Adrenal gland (tissue), 5 donors: Measurements from ENCODE around the gene ST3GAL3.

ENCODE experiments used
- CTCF ChIP-seq, 6 experiments: fragments of 450-650 bp in 4 of 6; fragments of 200-600 bp in 2 of 6; sonication (generic) in 1 of 6; IDR thresholded peaks; 1 replicate in 5 of 6; 2 replicates in 1 of 6; pipeline versions ENCODE4 v1.5.1 to v1.8.0; 2016 to 2021; ENCODE audit warnings: antibody characterized with exemption in 6 of 6, mild to moderate bottlenecking in 2 of 6, moderate library complexity in 1 of 6
- POLR2A ChIP-seq, 2 donors: fragments of 450-650 bp; IDR thresholded peaks; one replicate each; pipeline ENCODE4 v1.6.1; 2017; ENCODE audit warnings: antibody characterized with exemption in 2 of 2, mild to moderate bottlenecking in 2 of 2, moderate library complexity in 1 of 2
- donor health status: DM: no; HTN: no; CAD: no.

GRCh38 chr1:43887748-43888147 lies 180.4 kb downstream of the ST3GAL3 start:
- TF ChIP-seq CTCF (IDR thresholded peaks at IDR 0.05) = no peak
- TF ChIP-seq POLR2A (IDR thresholded peaks at IDR 0.05) = no peak
